HuH-7.5 (cell line): ENCODE results near the gene SLC9B1.
"Not testable (repeated sequence)": the region's sequence is repeated elsewhere in the genome, so short reads cannot be mapped to it uniquely, and the experiment has no call there.

Source experiments
- DNase-seq: peaks from one replicate; pipeline ENCODE4 v3.0.0; 2011; ENCODE audit warnings: low spot score

SLC9B1 gene

GRCh38 chr4:103011378-103012025 is 8.0 kb downstream of the SLC9B1 start:
- DNase-seq = no peak

DNA sequence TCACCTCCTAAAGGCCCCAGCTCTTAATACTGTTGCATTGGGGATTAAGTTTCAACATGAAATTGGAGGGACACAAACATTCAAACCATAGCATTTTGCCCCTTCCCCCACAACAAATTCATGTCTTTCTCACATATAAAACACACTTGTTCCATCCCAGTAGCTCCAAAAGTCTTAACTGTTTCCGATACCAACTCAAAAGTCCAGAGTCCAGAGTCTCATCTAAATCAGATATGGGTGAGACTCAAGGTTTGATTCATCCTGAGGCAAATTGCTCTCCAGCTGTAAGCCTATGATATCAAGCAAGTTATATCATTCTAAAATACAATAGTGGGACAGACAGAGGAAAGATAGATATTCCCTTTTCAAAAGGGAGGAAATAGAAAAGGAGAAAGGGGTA is 8.7 kb downstream of the SLC9B1 start:
- no peak for DNase-seq

GRCh38 chr4:103008875-103009729 is 10.4 kb downstream of the SLC9B1 start:
- peak; percentile 7 for DNase-seq

DNA sequence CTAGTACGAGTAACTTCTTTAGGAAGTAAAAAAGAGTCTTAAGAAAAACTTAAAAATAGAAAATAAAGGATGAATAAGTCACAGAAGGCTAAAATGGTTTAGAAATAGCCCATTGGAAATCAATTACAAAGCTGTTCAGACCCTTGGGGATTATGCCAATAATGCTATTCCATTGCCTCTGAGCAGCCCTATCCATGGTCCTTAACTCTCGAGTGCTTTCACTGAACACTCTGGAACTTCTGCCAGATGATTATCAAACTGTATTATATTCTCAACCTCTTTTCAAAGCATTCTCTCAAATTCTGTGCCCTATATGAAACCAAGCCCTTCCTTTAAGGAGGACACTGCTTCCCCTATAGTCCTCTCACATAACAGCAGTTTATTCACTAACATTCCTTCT is 17.0 kb downstream of the SLC9B1 start:
- DNase-seq = no peak

DNA sequence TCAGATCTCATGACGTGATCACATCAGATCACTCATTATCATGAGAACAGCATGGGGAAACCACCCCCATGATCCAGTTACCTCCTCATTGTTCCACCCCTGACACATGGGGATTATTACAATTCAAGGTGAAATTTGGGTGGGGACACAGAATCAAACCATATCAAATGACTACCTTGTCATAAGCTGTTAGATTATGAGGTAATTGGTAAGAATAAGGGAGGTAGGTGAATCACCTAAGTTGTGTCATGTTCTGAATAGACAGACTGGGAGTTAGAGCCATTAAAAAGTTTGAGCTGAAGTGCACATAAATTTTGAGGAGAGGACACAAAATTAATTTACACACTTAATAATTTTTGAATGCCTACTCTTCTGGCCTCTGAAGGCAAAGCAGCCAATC is 24.7 kb downstream of the SLC9B1 start:
- no peak for DNase-seq

DNA sequence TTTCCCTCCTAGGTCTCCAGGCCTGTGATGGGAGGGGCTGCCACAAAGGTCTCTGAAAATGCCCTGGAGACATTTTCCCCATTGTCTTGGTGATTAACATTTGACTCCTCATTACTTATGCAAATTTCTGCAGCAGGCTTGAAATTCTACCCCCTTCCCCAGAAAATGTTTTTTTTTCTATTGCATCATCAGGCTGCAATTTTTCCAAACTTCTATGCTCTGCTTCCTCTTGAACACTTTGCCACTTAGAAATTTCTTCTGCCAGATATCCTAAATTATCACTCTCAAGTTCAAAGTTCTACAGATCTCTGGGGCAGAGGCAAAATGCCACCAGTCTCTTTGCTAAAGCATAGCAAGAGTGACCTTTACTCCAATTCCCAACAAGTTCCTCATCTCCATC is 25.5 kb downstream of the SLC9B1 start:
- not testable (repeated sequence) for DNase-seq

DNA sequence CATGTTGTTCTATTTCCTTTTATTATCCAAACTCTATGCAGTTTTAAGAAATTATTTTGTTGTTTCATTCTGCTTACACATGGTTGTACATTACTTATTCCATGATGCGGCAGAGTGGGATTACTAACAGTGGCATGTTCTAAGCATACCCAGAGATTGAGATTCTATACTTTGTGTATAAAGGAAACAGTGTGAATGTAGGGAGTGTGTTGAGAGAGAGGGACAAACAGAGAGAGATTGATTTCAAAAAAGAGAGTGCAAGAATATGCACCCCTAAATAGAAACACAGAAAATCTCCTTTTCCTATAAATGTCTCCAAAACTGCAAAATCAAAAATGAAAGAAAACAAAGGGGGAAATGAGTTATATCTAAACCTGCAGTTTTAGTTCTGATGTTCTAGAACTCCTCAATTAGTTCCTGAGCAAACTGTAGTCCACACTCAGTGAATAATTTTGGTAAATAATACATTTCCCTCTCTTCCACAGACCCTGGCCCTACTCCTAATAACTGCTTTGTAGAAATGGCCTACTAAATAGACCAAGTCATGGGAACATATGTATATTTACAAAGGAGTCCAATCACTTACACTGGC is 31.0 kb downstream of the SLC9B1 start:
- no peak for DNase-seq

DNA sequence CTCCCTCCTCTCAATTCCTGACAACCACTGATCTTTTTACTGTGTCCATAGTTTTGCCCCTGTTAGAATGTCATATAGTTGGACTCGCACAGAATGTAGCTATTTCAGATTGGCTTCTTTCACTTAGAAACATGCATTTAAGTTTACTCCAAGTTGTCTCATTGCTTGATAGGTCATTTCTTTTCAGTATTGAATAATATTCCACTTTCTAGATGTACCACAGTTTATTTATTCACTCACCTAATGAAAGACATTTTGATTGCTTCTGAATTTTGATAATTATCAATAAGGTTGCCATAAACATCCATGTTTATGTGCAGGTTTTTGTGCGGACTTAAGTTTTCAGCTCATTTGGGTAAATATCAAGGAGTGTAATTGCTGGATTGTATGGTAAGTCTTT is 38.5 kb downstream of the SLC9B1 start:
- no peak for DNase-seq

DNA sequence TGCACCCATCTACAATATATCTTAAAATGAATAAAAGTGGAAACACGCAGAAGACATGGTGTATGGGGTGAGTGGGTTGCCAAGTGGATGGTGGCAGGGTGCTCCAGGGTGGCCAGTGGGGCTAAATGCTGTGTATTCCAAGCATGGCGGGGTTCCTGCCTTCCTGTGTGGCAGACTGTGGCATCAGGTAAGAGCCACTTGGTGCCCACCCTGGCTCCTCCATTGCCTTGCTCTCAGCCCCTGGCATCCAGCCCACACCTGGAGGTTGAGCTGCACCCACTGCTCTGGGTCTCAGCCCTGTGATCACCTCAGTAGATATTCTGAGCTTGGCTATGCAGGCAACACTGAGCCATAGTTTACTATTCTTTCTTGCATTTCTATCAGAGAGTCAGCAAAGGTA is 57.7 kb downstream of the SLC9B1 start:
- not testable (repeated sequence) for DNase-seq

DNA sequence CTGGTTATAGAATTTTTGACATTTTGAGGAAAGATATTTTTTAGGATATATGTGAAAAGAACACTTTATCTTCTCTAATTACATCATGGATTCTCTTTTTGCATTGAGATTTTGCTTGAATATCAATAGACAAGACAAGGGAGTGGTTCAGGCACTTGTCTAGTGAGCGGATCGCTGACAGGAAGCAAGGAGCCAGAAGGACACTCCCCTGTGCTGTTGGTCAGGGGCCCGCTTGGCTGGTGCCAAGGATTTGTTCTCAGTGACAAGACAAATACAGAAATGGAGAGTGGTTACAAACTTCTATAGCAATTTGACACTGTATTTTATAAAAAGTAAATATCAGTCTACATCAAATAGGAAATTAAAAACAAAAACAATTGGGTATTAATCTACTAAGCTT is 60.0 kb downstream of the SLC9B1 start:
- no peak for DNase-seq

GRCh38 chr4:102945066-102945465 is 74.4 kb downstream of the SLC9B1 start:
- DNase-seq = no peak

DNA sequence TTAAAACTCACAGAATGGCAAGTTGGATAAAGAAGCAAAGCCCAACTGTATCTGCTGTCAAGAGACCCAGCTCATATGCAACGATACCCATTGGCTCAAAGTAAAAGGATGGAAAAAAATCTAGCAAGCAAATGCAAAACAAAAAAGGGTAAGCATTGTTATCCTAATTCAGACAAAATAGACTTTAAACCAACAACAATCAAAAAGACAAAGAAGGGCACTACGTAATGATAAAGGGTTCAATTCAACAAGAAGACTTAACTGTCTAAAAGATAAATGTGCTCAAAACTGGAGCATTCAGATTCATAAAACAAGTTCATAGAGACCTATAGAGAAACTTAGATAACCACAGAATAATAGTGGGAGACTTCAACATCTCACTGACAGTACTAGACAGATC is 81.4 kb downstream of the SLC9B1 start:
- not testable (repeated sequence) for DNase-seq

DNA sequence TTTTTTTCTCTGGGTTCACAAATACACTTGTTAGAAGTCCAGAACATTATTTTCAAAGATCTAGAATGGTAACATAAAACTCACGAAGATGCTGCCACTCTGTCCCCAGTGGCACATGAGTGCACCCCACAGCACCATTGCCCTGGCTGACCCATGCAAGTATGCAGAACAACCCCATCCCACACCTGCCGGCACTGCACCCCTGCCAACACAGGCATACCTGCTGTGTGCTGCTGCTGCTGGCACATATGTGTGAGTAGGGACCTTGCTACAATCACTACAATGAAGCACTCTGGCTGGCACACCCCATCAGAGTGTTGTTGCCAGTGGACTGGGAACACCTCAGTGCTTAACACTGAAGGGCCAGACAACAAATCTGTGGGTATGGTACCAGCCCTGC is 83.8 kb downstream of the SLC9B1 start:
- DNase-seq = no peak

DNA sequence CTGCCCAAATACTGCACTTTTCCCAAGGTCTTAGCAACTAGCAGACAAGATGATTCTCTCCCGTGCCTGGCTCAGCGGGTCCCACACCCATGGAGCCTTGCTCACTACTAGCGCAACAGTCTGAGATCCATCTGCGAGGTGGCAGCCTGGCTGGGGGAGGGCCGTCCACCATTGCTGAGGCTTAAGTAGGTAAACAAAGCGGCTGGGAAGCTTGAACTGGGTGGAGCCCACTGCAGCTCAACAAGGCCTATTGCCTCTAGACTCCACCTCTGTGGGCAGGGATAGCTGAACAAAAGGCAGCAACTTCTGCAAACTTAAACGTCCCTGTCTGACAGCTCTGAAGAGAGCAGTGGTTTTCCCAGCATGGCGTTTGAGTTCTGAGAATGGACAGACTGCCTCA is 99.8 kb downstream of the SLC9B1 start:
- DNase-seq = not testable (repeated sequence)

GRCh38 chr4:102918859-102919258 is 100.6 kb downstream of the SLC9B1 start:
- no peak for DNase-seq

GRCh38 chr4:102901804-102902203 is 117.7 kb downstream of the SLC9B1 start:
- no peak for DNase-seq

- not testable (repeated sequence) for DNase-seq
These were observed 121.9 kb downstream of the SLC9B1 start for GRCh38 chr4:102897610-102898009.

GRCh38 chr4:102896547-102896946 is 123.0 kb downstream of the SLC9B1 start:
- DNase-seq = not testable (repeated sequence)

GRCh38 chr4:102889866-102890265 is 129.6 kb downstream of the SLC9B1 start:
- not testable (repeated sequence) for DNase-seq

DNA sequence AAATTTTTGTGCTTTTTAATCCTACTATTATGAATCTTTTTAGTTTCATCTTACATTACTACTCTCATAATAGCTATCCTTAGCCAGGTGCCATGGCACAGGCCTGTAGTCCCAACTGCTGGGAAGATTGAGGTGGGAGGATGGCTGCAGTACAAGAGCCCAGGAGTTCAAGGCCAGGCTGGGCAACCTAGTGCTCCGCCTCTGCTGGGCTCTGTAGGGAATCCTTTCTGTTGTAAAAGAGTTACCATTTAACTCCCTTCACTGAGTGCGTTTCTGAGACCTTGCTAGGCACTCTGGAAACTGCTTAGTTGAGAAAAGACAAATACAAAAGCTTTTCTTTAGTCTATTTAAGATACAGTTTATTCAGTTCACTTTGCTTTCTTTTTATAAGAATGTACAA is 130.9 kb downstream of the SLC9B1 start:
- DNase-seq = not testable (repeated sequence)

GRCh38 chr4:102883278-102883677 is 136.2 kb downstream of the SLC9B1 start:
- DNase-seq = no peak

DNA sequence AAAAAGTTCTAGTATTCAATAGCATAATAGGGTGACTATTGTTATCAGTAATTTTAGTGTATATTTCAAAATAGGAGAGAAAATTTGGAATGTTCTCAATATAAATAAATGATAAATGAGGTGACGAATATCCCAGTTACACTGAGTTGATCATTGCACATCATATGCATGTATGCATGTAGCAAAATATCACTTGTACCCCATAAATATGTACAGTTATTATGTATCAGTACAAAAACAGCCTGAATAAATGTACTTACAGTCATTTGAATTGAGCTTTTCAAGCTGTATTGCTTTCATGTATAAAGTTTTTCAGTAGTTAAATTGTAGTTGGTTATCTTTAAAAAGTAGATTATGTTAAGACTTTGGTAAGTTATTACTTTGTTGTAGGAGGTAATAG is 138.2 kb downstream of the SLC9B1 start:
- no peak for DNase-seq

GRCh38 chr4:102878901-102879300 is 140.6 kb downstream of the SLC9B1 start:
- no peak for DNase-seq
